ENCODE measurements around the gene HOXD13. TPM values are rescaled to one million over a fixed set of nuclear protein-coding genes. Genes with fewer than 3 reads are reported as not detected.

HOXD13 gene
- total and polyA plus RNA-seq, 9 donors, result not detected

DNA sequence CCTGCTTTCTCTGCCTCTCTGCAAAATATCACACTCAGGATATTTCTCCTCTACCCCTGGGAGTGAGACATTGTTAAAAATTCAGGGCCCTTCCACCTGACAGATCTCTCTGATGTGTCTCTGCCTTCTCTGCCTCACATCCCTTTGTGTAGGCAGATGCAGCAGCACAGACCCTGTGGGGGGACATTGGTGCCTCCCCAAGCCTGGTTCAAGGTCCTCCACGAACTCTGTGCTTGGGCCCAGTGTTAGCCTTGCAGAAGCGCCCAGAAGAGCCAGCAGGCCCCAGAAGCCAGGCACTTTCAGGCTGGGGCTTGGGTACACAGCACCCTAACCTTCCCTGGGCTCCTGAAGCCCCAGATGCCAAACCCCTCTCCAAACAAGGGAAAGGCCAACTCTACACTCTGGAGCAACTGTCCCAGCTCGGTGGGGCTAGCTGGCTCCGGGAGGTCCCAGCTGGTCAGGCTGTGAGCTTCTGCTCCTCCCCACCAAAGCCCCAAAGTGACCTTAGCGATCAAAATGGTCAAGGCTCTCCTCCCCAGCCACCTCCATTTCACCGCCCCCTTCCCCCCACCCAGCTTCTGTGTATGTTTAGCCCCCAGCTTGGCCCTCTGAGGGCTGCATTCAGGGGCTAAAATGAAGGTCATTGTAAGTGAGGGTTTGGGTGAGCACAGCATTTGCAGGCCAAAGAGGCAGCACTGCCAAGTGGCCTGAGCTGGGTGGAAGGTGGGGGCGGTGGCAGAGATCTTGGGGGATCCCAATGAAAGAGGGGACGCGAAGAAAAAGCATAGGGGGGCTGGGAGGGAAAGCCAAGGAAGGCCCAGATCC is 32.6 kb downstream of the HOXD13 start:
- intact Hi-C loops (cut with DNase I), result loop anchor here (5.0 to 10.0 kb wide), 6 partner anchors 427 to 1087 kb away; partner anchors contain the start of gene HNRNPA3 (in 1 of the 4)
- 73 to 85% (median 80%) methylated on average over 8 to 9 of the region's 9 CpGs for WGBS, 3 donors
- TF ChIP-seq POLR2A (IDR thresholded peaks at IDR 0.05) (no peak), EP300 (IDR thresholded peaks at IDR 0.05) (no peak)
- TF ChIP-seq, protein P1, sequence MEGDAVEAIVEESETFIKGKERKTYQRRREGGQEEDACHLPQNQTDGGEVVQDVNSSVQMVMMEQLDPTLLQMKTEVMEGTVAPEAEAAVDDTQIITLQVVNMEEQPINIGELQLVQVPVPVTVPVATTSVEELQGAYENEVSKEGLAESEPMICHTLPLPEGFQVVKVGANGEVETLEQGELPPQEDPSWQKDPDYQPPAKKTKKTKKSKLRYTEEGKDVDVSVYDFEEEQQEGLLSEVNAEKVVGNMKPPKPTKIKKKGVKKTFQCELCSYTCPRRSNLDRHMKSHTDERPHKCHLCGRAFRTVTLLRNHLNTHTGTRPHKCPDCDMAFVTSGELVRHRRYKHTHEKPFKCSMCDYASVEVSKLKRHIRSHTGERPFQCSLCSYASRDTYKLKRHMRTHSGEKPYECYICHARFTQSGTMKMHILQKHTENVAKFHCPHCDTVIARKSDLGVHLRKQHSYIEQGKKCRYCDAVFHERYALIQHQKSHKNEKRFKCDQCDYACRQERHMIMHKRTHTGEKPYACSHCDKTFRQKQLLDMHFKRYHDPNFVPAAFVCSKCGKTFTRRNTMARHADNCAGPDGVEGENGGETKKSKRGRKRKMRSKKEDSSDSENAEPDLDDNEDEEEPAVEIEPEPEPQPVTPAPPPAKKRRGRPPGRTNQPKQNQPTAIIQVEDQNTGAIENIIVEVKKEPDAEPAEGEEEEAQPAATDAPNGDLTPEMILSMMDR (IDR thresholded peaks at IDR 0.05), result no peak
- H3K4me1 ChIP-seq (ENCODE audit: insufficient read depth), result peaks cover 2% of the 10 kb centered on the region
- H3K27ac ChIP-seq, result peak overlapping the region in 1 of 2 donors; percentile 8
- no peaks in the 10 kb centered on the region for H3K27me3 ChIP-seq
- no peaks in the 10 kb centered on the region for H3K9me3 ChIP-seq
- peak overlapping the region; percentile 76 for H3K4me3 ChIP-seq
- H3K36me3 ChIP-seq, result no peaks in the 10 kb centered on the region
- peak in 1 of 5 donors; percentile 15 for DNase-seq

DNA sequence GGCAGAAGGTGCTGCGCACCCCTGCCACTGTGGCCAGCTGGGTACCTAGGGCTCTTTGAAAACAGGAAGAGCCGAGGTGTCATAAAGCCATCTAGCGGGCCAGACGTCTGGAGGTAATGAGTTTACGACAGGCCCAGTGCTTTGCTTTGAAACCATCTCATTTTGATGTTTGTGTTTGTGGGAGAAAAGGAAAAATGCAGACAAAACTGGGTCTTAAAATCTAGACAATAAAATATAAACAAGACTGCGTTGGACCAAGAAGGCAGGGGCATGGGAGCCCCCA is 33.2 kb downstream of the HOXD13 start:
- H3K9me3 ChIP-seq, result no peaks in the 10 kb centered on the region
- WGBS, 3 donors, result 68 to 83% (median 82%) methylated on average over 6 of the region's 6 CpGs
- H3K4me1 ChIP-seq (ENCODE audit: insufficient read depth), result peaks cover 2% of the 10 kb centered on the region
- H3K4me3 ChIP-seq, result no peak overlapping the region
- no peaks in the 10 kb centered on the region for H3K27me3 ChIP-seq
- TF ChIP-seq, protein P1 (IDR thresholded peaks at IDR 0.05), result no peak
- TF ChIP-seq POLR2A (IDR thresholded peaks at IDR 0.05) (no peak), EP300 (IDR thresholded peaks at IDR 0.05) (no peak)
- peak overlapping the region in 1 of 2 donors; percentile 8 for H3K27ac ChIP-seq
- no peaks in the 10 kb centered on the region for H3K36me3 ChIP-seq
- intact Hi-C loops (cut with DNase I), result loop anchor here (5.0 to 10.0 kb wide), 5 partner anchors 427 to 1037 kb away; no protein-coding TSS in a partner anchor
- DNase-seq, result peak in 1 of 5 donors; percentile 15

DNA sequence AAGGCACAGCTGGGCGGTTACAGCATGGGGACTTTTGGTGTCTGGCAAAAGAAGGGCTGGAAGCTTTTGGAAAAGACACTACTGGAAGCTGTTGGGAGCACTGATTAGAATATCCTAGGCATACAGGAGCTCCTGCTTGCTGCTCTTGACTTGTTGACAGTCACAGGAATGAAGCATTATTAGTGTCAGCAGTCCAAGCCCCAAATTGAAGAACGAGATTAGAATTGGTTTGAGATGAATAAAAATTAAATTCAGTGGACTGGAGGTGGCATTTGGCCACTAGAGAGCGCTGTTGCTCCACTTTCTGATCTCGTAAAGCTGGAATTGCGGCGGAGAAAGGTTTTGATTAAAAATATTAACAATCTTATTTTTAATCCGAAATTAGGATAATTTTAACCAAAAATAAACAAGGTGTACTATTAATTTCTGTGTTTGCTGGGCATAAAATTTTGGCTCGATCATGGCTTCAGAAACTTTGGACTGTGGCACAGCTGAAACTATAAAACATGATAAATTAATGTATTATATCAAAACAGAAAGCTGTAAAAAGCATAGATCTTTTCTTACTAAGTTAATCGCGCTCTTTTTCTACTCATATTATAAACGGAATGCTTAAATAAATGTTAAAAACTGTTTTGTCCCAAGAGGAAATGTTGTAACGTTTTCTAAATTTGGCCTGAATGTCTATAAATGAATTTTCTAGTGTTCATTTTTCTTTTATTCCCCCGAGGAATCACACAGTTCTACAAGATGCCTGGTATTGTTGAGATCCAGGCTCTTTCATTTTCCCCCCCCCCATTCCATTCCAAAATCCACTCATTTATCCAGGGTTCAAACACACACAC is 34.6 kb downstream of the HOXD13 start:
- Histone ChIP-seq H3K27ac (no peak overlapping the region), H3K27me3 (no peaks in the 10 kb centered on the region), H3K4me1 (ENCODE audit: insufficient read depth) (peaks cover 2% of the 10 kb centered on the region), H3K36me3 (no peaks in the 10 kb centered on the region), H3K9me3 (no peaks in the 10 kb centered on the region), H3K4me3 (peak overlapping the region; percentile 10)
- intact Hi-C loops (cut with DNase I), result loop anchor here (5.0 to 10.0 kb wide), 5 partner anchors 425 to 1035 kb away; no protein-coding TSS in a partner anchor
- DNase-seq, result peak; percentile 67 to 87 (median 82)
- WGBS, 3 donors, result 8 to 10% (median 9%) methylated on average over 13 of the region's 13 CpGs
- TF ChIP-seq EP300 (IDR thresholded peaks at IDR 0.05), result no peak
- TF ChIP-seq, protein P1 (IDR thresholded peaks at IDR 0.05), result peak; percentile 88 to 95 (median 90)
- TF ChIP-seq POLR2A (IDR thresholded peaks at IDR 0.05), result no peak

DNA sequence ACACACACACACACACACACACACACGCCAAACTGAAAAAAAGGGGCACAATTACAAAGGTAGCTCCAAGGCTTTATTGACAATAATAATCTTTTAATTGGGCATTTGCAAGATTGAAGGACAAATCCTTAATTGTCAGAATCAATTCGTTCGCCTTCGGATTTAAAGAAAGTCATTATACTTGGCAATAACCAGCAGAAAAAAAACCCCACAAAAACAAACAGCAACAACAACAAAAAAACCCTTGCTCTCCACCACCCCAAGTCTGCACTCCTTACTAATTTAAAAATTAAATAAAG is 35.2 kb downstream of the HOXD13 start:
- H3K36me3 ChIP-seq, result no peaks in the 10 kb centered on the region
- peak overlapping the region; percentile 55 for H3K4me3 ChIP-seq
- intact Hi-C loops (cut with DNase I), result loop anchor here (5.0 to 10.0 kb wide), 5 partner anchors 425 to 1035 kb away; no protein-coding TSS in a partner anchor
- no peak overlapping the region for H3K27ac ChIP-seq
- no peak for DNase-seq
- no peaks in the 10 kb centered on the region for H3K9me3 ChIP-seq
- 46 to 59% (median 50%) methylated on average over 4 of the region's 4 CpGs for WGBS, 3 donors
- TF ChIP-seq POLR2A (IDR thresholded peaks at IDR 0.05) (no peak), EP300 (IDR thresholded peaks at IDR 0.05) (no peak)
- TF ChIP-seq, protein P1 (IDR thresholded peaks at IDR 0.05), result no peak
- no peaks in the 10 kb centered on the region for H3K27me3 ChIP-seq
- peaks cover 2% of the 10 kb centered on the region for H3K4me1 ChIP-seq (ENCODE audit: insufficient read depth)
